K562 (cell line): ENCODE results near the gene SHTN1. TPM values are rescaled to one million over a fixed set of nuclear protein-coding genes. Genes with fewer than 3 reads are reported as not detected.
A peak's percentile ranks its signal among the peaks of the same experiment; 100 is the strongest.

Experiments
- ARID2 ChIP-seq: fragments of 450-650 bp; IDR thresholded peaks from 2 replicates; pipeline ENCODE4 v1.6.1; 2017; ENCODE audit warnings: antibody characterized with exemption, mild to moderate bottlenecking
- CHD1 ChIP-seq: fragments of 200-600 bp; sonication (generic); IDR thresholded peaks from one replicate; pipeline ENCODE4 v1.6.1; 2012; ENCODE audit warnings: mild to moderate bottlenecking, moderate library complexity, low read length, inconsistent platforms
- CREB1 ChIP-seq, 2 experiments: sonication (generic) in 1 of 2; formaldehyde crosslinking in 1 of 2; IDR thresholded peaks; 2 replicates each; pipeline versions ENCODE4 v1.6.1 to v1.8.0; 2012 to 2022; ENCODE audit warnings: inconsistent platforms in 1 of 2, mild to moderate bottlenecking in 1 of 2, missing genetic modification reagents in 1 of 2, moderate library complexity in 1 of 2
- CTBP1 ChIP-seq: fragments of 450-650 bp; IDR thresholded peaks from 2 replicates; pipeline ENCODE4 v1.6.1; 2016; ENCODE audit warnings: borderline replicate concordance
- E2F3 ChIP-seq: fragments of 250-450 bp; sonication (Bioruptor Pico); IDR thresholded peaks from 2 replicates; pipeline ENCODE4 v1.4.0; 2020; ENCODE audit warnings: mild to moderate bottlenecking
- GABPA ChIP-seq: fragments of 200-800 bp; sonication (Bioruptor generic); conservative IDR thresholded peaks from 2 replicates; pipeline ENCODE4 v1.6.1; 2016; ENCODE audit warnings: low read depth, missing genetic modification characterization, missing compliant biosample characterization
- JUND ChIP-seq, 2 experiments: IDR thresholded peaks; 2 replicates in 1 of 2; 3 replicates in 1 of 2; pipeline ENCODE4 v1.6.1; 2011; ENCODE audit warnings: borderline replicate concordance in 2 of 2, low read depth in 2 of 2, low read length in 2 of 2, improper control_type of control experiment in 1 of 2, missing biosample characterization in 1 of 2, missing genetic modification characterization in 1 of 2, missing genetic modification reagents in 1 of 2
- MAFG ChIP-seq: fragments of 450-650 bp; conservative IDR thresholded peaks from 2 replicates; pipeline ENCODE4 v1.6.1; 2016; ENCODE audit warnings: missing genetic modification characterization, missing compliant biosample characterization
- MAZ ChIP-seq, 2 experiments: fragments of 450-650 bp in 1 of 2; sonication (generic) in 1 of 2; formaldehyde crosslinking; IDR thresholded peaks in 1 of 2; conservative IDR thresholded peaks in 1 of 2; 2 replicates each; pipeline versions ENCODE4 v1.4.0 to v1.5.0; 2020; ENCODE audit warnings: mild to moderate bottlenecking in 1 of 2, missing genetic modification reagents in 1 of 2
- NFIC ChIP-seq: fragments of 450-650 bp; IDR thresholded peaks from 2 replicates; pipeline ENCODE4 v1.6.1; 2017; ENCODE audit warnings: mild to moderate bottlenecking, inconsistent platforms
- SMARCB1 ChIP-seq: IDR thresholded peaks from 2 replicates; pipeline ENCODE4 v1.6.1; 2011; ENCODE audit warnings: improper control_type of control experiment, low read depth; ENCODE audit not compliant: insufficient read length
- TAF9B ChIP-seq: fragments of 450-650 bp; IDR thresholded peaks from 2 replicates; pipeline ENCODE4 v1.6.1; 2018; ENCODE audit warnings: mild to moderate bottlenecking; ENCODE audit not compliant: partially characterized antibody
- YY1 ChIP-seq, 3 experiments: IDR thresholded peaks; 2 replicates each; pipeline ENCODE4 v1.6.1; 2011; ENCODE audit warnings: low read length in 2 of 3, mild to moderate bottlenecking in 2 of 3, moderate library complexity in 2 of 3, borderline replicate concordance in 1 of 3, control low read depth in 1 of 3, low read depth in 1 of 3; ENCODE audit not compliant: insufficient read depth in 3 of 3, insufficient replicate concordance in 2 of 3, control insufficient read depth in 1 of 3, insufficient read length in 1 of 3; ENCODE audit errors: extremely low read depth in 1 of 3
- ZEB2 ChIP-seq: fragments of 450-650 bp; IDR thresholded peaks from 2 replicates; pipeline ENCODE4 v1.6.1; 2016
- ZNF347 ChIP-seq: fragments of 450-650 bp; formaldehyde crosslinking; IDR thresholded peaks from 2 replicates; pipeline ENCODE4 v1.4.0; 2020; ENCODE audit warnings: low read depth, mild to moderate bottlenecking, moderate library complexity
- polyA plus RNA-seq, 8 experiments: library from polyadenylated mRNA; depleted of rRNA in 4 of 8; stranded (reverse) in 5 of 8; unstranded in 3 of 8; fragments of >200 nt; fragmentation: Nextera tagmentation in 2 of 8; fragmentation: Illumina TruSeq in 1 of 8; extraction: Ambion mirVana in 2 of 8; extraction: Trizol in 1 of 8; gene quantifications; 2 replicates each; pipeline versions ENCODE4 v1.2.1 to v1.2.3, GENCODE V29; 2011 to 2014; ENCODE audit warnings: inconsistent platforms in 1 of 8, missing spikeins in 1 of 8
- total RNA-seq, 7 experiments: library from RNA; depleted of rRNA in 6 of 7; stranded (reverse); fragments of >200 nt in 6 of 7; fragmentation: Illumina TruSeq in 2 of 7; extraction: Trizol in 2 of 7; gene quantifications; 2 replicates each; pipeline versions ENCODE4 v1.2.1 to v1.2.3, GENCODE V29; 2011 to 2021; ENCODE audit warnings: low replicate concordance in 1 of 7
- TF ChIP-seq, protein P1 (sequence below): sonication (generic); formaldehyde crosslinking; IDR thresholded peaks from 2 replicates; pipeline ENCODE4 v1.8.1; 2022; ENCODE audit warnings: missing genetic modification reagents
- TF ChIP-seq, protein P2 (sequence below): sonication (generic); formaldehyde crosslinking; IDR thresholded peaks from 2 replicates; pipeline ENCODE4 v1.8.0; 2023; ENCODE audit warnings: mild to moderate bottlenecking, missing genetic modification reagents
- TF ChIP-seq, protein P3 (sequence below): fragments of 250-450 bp; sonication (Bioruptor Pico); IDR thresholded peaks from 2 replicates; pipeline ENCODE4 v1.5.0; 2021
- TF ChIP-seq, protein P4 (sequence below): sonication (generic); formaldehyde crosslinking; IDR thresholded peaks from 2 replicates; pipeline ENCODE4 v1.8.1; 2023; ENCODE audit warnings: mild to moderate bottlenecking, missing genetic modification reagents

SHTN1 gene
- total and polyA plus RNA-seq, 9 of the 15 experiments (the other 6 are each of a cell fraction or from before 2014, with no cell fraction given): 5.4 to 21.3 (median 13.3) TPM

DNA sequence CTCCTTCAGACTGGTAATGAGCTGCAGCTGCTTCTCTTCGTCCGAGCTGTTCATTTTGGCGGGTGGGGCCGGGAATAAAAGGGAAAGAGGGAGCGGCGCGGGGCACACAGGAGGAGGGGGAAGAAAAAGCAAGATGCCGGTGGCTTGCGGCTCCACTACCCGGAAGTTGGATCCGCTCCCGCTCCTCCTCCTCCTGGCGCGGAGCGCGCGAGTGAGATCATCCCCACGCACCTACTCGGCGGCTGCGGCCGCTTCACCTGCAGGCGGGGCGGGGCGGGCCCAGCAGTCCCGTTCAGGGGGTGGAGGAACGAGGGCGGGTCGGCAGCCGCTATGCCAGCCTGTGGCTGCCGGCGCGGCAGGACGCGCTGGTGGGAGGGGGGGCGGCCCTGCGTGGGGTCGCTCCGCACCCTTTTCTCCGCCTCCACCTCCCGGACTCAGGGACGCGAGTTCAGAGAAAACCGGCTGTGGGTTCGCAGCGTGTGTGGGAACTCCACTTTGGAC is at the start of gene SHTN1 (continued):
- TF ChIP-seq TAF9B (peak; percentile 55), GABPA (tag) (peak; percentile 73), YY1 (IDR thresholded peaks at IDR 0.05; ENCODE audit: borderline replicate concordance in 1 of 3, control insufficient read depth in 1 of 3, extremely low read depth in 1 of 3, insufficient read depth in 3 of 3, insufficient read length in 1 of 3, insufficient replicate concordance in 2 of 3, low read depth in 1 of 3, low read length in 2 of 3) (peak in 1 of 3 experiments; percentile 73), ZNF347 (CRISPR knock-in tag) (no peak), JUND (IDR thresholded peaks at IDR 0.05; ENCODE audit: borderline replicate concordance, low read depth, low read length) (peak; percentile 85), JUND (tag; IDR thresholded peaks at IDR 0.05; ENCODE audit: borderline replicate concordance, low read depth, low read length) (peak; percentile 55; the same call in 1 of the 3 replicates), CTBP1 (peak; percentile 12; the same call in 1 of the 2 replicates), SMARCB1 (no peak), ZEB2 (peak; percentile 42; the same call in 1 of the 2 replicates), MAFG (tag) (no peak), CREB1 (IDR thresholded peaks at IDR 0.05) (peak; percentile 51; the same call in 1 of the 2 replicates), CREB1 (CRISPR knock-in tag; IDR thresholded peaks at IDR 0.05) (no peak), CHD1 (peak; percentile 13), MAZ (CRISPR knock-in tag; conservative IDR thresholded peaks at IDR 0.05 in 1 of 2, IDR thresholded peaks at IDR 0.05 in 1 of 2) (peak in 1 of 2 experiments; percentile 64; a peak in 3 of 4 replicates), E2F3 (CRISPR knock-in tag) (no peak), NFIC (peak; percentile 42; the same call in 1 of the 2 replicates), ARID2 (no peak)
- TF ChIP-seq, protein P1, sequence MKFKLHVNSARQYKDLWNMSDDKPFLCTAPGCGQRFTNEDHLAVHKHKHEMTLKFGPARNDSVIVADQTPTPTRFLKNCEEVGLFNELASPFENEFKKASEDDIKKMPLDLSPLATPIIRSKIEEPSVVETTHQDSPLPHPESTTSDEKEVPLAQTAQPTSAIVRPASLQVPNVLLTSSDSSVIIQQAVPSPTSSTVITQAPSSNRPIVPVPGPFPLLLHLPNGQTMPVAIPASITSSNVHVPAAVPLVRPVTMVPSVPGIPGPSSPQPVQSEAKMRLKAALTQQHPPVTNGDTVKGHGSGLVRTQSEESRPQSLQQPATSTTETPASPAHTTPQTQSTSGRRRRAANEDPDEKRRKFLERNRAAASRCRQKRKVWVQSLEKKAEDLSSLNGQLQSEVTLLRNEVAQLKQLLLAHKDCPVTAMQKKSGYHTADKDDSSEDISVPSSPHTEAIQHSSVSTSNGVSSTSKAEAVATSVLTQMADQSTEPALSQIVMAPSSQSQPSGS (CRISPR knock-in tag): peak; percentile 58; the same call in 1 of the 2 replicates
- TF ChIP-seq, protein P2, sequence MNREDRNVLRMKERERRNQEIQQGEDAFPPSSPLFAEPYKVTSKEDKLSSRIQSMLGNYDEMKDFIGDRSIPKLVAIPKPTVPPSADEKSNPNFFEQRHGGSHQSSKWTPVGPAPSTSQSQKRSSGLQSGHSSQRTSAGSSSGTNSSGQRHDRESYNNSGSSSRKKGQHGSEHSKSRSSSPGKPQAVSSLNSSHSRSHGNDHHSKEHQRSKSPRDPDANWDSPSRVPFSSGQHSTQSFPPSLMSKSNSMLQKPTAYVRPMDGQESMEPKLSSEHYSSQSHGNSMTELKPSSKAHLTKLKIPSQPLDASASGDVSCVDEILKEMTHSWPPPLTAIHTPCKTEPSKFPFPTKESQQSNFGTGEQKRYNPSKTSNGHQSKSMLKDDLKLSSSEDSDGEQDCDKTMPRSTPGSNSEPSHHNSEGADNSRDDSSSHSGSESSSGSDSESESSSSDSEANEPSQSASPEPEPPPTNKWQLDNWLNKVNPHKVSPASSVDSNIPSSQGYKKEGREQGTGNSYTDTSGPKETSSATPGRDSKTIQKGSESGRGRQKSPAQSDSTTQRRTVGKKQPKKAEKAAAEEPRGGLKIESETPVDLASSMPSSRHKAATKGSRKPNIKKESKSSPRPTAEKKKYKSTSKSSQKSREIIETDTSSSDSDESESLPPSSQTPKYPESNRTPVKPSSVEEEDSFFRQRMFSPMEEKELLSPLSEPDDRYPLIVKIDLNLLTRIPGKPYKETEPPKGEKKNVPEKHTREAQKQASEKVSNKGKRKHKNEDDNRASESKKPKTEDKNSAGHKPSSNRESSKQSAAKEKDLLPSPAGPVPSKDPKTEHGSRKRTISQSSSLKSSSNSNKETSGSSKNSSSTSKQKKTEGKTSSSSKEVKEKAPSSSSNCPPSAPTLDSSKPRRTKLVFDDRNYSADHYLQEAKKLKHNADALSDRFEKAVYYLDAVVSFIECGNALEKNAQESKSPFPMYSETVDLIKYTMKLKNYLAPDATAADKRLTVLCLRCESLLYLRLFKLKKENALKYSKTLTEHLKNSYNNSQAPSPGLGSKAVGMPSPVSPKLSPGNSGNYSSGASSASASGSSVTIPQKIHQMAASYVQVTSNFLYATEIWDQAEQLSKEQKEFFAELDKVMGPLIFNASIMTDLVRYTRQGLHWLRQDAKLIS (CRISPR knock-in tag): peak; percentile 21; the same call in 1 of the 2 replicates
- TF ChIP-seq, protein P3, sequence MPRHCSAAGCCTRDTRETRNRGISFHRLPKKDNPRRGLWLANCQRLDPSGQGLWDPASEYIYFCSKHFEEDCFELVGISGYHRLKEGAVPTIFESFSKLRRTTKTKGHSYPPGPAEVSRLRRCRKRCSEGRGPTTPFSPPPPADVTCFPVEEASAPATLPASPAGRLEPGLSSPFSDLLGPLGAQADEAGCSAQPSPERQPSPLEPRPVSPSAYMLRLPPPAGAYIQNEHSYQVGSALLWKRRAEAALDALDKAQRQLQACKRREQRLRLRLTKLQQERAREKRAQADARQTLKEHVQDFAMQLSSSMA (CRISPR knock-in tag): no peak
- TF ChIP-seq, protein P4, sequence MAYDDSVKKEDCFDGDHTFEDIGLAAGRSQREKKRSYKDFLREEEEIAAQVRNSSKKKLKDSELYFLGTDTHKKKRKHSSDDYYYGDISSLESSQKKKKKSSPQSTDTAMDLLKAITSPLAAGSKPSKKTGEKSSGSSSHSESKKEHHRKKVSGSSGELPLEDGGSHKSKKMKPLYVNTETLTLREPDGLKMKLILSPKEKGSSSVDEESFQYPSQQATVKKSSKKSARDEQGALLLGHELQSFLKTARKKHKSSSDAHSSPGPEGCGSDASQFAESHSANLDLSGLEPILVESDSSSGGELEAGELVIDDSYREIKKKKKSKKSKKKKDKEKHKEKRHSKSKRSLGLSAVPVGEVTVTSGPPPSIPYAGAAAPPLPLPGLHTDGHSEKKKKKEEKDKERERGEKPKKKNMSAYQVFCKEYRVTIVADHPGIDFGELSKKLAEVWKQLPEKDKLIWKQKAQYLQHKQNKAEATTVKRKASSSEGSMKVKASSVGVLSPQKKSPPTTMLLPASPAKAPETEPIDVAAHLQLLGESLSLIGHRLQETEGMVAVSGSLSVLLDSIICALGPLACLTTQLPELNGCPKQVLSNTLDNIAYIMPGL (CRISPR knock-in tag): 0 out of 2 replicates have a peak, but pooled peaks have one; percentile 66
